ENCODE data around the gene PRKCD.

PRKCD gene

GRCh38 chr3:53157974-53158580 lies 2.9 kb upstream of the PRKCD start:
- DNase-seq: no peak

DNA sequence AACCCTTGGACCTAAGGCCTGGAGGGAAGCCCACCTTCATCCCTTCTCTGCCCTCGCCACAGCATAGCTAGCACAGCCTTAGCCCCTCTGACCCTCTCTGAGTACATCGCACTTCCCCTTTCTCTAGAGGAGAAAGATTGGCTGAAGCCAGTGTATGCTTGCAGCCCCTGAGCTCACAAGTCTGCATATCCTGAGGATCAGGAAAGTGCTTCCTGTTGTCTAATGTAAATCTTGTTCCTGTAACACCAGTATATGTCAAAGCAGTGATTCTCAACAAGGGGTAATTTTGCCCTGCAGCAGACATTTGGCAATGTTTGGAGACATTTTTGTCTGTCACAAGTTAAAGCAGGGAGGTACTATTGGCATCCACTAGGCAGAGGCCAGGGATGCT lies 2.2 kb upstream of the PRKCD start:
- no peak for DNase-seq

DNA sequence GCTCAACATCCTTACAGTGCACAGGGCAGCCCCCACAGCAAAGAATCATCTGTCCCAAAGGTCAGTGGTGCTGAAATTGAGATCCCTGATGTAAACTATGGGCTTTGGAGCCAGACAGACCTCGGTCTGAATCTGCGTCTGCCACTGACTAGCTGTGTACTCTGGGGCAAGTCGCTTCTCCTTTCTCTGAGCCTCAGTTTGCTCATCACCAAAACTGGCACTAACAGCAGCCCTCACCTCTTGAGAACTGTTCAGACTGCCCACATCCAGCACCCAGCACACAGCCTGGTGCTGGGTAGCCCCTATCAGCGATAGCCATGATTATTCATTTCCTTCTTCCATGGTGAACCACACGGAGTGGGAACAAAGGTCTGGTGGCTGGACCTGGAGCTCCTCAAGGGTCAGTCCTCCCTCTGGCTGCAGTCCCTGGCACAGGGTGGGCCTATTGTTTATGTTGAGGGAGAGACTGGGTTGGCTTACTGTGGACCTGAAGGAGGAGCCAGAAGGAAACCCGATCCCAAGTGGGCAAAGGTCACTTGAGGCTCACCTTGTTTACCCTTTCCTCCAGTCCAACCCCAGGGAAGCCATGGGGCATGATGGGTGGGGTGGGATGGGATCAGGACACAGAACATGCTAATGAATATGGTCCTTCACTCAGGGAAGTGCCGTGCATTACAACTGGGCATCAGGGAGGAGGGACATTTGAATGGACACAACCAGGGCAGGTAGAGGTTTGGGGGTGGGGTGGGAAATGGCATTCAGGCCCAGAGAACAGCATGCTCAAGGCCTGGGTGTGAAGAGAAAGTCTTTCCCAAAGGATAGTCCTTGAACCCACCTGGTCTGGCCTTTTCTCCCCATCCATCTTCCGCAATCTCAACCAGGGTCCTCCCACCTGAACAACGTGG lies 1.6 kb upstream of the PRKCD start:
- DNase-seq: no peak

DNA sequence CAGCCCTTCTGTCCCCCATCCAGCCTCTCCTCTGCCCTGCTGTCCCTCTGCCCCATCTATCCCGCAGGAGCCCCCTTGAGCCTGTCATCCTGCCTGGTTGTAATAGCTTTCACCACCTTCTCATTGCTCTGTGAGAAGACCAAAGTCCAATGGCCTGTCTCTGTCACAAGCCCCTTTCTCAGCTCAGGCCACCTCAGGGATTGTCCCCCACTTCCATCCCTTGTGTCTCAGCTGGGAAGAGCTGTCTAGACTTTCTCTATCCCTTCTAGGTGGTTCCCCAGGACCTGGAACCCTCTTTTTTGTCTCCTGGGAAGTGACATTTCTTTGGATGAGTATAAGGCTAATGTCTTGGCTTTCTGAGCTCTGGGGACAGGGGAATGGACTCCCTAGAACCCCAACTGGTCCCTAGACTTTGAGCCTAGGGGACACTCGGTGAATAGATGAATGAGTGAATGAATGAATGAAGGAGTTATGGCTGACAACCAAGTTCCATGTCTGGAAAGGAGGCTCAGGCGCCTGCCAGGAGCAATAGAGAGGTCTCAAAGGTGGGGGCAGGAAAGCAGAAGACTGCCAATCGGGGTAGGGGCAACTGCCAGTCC lies 849 bp upstream of the PRKCD start:
- DNase-seq: no peak

- no peak for DNase-seq
Measured at GRCh38 chr3:53161450-53161819, 426 bp downstream of the PRKCD start.

DNA sequence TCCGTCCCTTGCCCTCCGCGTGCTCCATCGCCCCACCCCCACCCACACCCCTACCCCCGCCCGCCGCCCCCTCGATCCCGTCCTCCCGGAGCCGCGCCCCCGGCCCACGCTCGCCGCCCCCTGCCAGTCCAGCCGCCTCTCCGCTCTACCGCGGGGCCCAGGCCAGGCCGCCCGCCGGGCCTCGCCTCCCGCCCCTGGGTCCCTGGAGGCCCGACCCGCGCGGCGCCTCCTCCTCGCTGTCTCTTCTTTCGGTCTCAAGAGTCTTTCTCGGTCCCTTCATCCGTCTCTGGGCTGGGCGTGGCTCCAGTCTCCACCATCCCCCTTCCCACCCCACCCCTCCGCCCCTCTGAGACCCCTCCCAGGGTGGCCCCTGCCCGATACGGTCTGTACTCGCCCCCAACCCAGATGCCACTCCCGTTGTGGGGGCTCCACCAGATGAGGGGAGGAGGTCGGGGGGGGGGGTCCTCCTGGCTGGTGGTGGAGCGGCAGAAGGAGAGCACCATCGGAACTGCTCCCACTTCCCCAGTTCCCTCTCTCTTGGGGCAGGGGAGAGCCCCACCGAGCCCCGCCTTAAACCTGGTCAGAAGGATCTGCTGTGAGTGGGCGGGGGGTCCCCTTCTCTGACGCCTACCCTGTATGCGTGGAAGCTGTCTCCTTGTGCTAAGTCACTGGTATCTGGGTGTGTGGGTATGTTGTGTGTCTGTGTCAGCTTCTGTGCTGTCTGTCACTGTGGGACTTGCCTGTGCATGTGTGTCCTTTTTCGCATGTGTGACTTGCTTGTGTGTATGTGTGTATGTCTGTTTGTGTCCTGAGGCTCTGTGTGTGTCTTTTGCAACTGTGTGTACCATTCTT lies 1.0 kb downstream of the PRKCD start:
- DNase-seq: no peak

DNA sequence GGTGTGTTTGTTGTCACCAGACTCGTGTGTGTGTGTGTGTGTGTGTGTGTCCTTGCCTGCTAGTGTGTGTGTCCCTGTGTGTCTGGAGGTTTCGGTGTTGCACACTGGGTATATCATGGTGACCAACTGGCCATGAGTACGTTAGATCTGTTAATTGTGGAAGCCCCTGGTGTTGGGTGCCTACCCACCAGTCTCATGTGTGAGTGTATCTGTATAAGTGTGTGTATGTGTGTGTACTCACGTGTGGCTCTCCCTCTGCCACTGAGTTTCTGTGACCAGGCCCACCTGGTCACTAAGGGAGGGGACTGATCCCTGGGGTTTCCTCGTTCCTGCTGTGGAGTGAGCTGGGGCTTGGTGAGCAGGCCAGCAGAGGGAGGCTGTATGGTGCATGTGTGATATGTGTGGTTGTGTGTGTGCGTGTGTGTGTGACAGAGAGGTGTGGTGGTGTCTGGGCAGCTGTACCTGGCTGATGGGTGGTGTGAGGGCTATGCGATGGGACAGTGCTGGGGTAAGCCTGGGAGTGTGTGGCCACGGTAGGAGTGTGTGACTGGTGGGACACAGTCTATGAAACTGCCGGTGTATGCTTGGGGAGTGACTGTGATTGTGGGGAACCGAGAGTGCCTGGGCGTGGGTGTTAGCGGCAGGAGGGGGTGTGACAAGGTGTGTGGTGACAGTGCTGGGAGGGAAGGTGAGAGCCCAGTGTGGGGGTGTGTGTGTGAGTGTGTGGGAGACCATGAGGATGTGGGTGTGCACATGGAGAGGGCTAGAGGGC lies 1.8 kb downstream of the PRKCD start:
- DNase-seq: no peak

GRCh38 chr3:53163444-53164387 lies 2.7 kb downstream of the PRKCD start:
- DNase-seq: no peak

- no peak for DNase-seq
Measured at GRCh38 chr3:53164911-53165310, 3.9 kb downstream of the PRKCD start.

GRCh38 chr3:53166206-53166605 lies 5.2 kb downstream of the PRKCD start:
- no peak for DNase-seq

DNA sequence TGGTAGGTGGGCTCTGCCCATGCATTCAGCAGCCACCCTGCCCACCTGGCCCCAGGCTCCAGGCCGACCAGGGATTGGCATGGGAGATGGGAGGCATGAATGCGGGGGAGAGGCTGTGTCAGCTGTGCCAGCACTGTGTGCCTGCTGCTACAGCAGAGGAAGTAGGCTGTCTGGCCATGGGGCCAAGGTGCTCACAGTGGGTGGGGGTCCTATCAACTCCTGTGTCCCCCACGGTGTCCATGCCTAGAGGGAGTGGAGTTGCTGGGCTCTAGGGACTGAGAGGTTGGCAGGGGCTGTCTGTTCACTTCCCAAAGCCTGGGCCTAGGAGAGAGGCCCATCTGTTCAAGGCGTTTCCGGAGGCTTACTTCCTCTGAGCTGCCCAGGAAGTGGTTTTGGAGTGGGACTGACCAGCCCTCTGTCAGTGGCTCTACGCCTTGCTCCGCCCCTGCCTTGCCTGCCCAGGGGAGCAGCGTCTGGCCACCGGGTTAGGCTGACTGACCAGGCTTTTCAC lies 5.8 kb downstream of the PRKCD start:
- peak; percentile 59 for DNase-seq

DNA sequence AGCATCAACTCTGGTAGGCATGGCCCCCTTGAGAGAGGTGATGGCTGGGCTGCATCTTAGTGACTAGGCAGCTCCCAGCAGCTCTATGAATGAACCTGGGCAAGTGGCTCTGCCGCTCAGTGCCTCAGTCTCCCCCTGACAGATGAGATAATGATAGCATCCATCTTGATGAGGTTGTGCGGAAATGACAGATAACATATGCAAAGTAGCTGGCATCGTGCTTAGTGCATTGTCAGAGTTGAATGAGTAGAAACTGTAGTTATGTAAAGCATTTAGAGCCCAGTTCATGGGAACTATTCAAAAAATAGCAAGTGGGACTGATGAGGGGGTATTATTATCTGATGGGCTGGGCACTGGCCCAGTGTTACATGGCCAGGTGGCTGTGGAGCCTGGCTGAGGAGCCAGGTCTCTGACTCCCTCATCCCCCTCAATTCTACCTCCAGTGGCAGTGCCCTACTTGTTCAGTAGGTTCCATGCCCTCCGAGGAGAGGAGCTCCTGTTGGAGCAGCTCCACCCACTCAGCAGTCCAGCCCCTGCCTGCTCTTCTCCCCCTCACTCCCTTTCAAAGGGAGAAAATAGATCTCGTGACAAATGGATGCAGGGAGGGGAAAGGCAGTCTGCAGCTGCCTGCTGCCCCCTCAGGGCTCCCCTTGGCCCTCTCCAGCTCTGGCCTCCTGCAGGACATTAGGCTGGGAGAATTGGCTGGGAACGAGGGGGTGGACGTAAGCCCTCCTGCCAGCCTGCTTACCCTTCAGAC lies 6.6 kb downstream of the PRKCD start:
- DNase-seq: no peak

- DNase-seq: no peak
Measured at GRCh38 chr3:53168175-53168923, 7.3 kb downstream of the PRKCD start.

GRCh38 chr3:53169045-53169831 lies 8.2 kb downstream of the PRKCD start:
- DNase-seq: no peak

- DNase-seq: no peak
Measured at GRCh38 chr3:53169832-53170324, 8.9 kb downstream of the PRKCD start.

- no peak for DNase-seq
Measured at GRCh38 chr3:53170325-53171063, 9.5 kb downstream of the PRKCD start.

GRCh38 chr3:53171064-53171418 lies 10.0 kb downstream of the PRKCD start:
- DNase-seq: no peak
